ENCODE data around the gene CEP41. TPM values are rescaled to one million over a fixed set of nuclear protein-coding genes. Genes with fewer than 3 reads are reported as not detected.
A peak's percentile ranks its signal among the peaks of the same experiment; 100 is the strongest.

Gene CEP41
- total and polyA plus RNA-seq, 7 donors, result 1.2 to 11.9 (median 7.2) TPM

GRCh38 chr7:130367088-130367755 is 73.6 kb downstream of the CEP41 start:
- H3K27ac ChIP-seq, result no peak overlapping the region
- WGBS, 2 donors, result 86 to 91% methylated on average over 13 of the region's 13 CpGs
- peaks cover 0 to 42% (median 24%) of the 10 kb centered on the region in 4 donors for H3K4me1 ChIP-seq
- TF ChIP-seq CTCF (IDR thresholded peaks at IDR 0.05) (no peak), EP300 (IDR thresholded peaks at IDR 0.05) (no peak), POLR2AphosphoS5 (IDR thresholded peaks at IDR 0.05) (no peak), POLR2A (IDR thresholded peaks at IDR 0.05) (no peak)
- no peaks in the 10 kb centered on the region for H3K9me3 ChIP-seq
- DNase-seq, result no peak
- no peaks in the 10 kb centered on the region for H3K27me3 ChIP-seq
- no peaks in the 10 kb centered on the region for H3K36me3 ChIP-seq
- H3K4me3 ChIP-seq, result no peak overlapping the region
- intact Hi-C loops (cut with DNase I), result no loop called here

GRCh38 chr7:130366564-130366963 is 74.3 kb downstream of the CEP41 start:
- H3K27ac ChIP-seq, result no peak overlapping the region
- H3K4me3 ChIP-seq, result no peak overlapping the region
- WGBS, 2 donors, result 89 to 93% methylated on average over 6 of the region's 6 CpGs
- TF ChIP-seq POLR2A (IDR thresholded peaks at IDR 0.05) (no peak), POLR2AphosphoS5 (IDR thresholded peaks at IDR 0.05) (no peak), EP300 (IDR thresholded peaks at IDR 0.05) (no peak), CTCF (IDR thresholded peaks at IDR 0.05) (no peak)
- DNase-seq, result no peak
- intact Hi-C loops (cut with DNase I), result no loop called here
- H3K27me3 ChIP-seq, result no peaks in the 10 kb centered on the region
- H3K4me1 ChIP-seq, result peaks cover 0 to 36% (median 18%) of the 10 kb centered on the region in 4 donors
- H3K36me3 ChIP-seq, result no peaks in the 10 kb centered on the region
- H3K9me3 ChIP-seq, result no peaks in the 10 kb centered on the region

- H3K9me3 ChIP-seq, result no peaks in the 10 kb centered on the region
- H3K27me3 ChIP-seq, result no peaks in the 10 kb centered on the region
- peak overlapping the region in 1 of 4 donors; percentile 8 for H3K27ac ChIP-seq
- peak; percentile 81 for DNase-seq
- no peak overlapping the region for H3K4me3 ChIP-seq
- peaks cover 0 to 30% (median 14%) of the 10 kb centered on the region in 4 donors for H3K4me1 ChIP-seq
- no peaks in the 10 kb centered on the region for H3K36me3 ChIP-seq
- WGBS, 2 donors, result 22 to 56% methylated on average over 15 of the region's 15 CpGs
- intact Hi-C loops (cut with DNase I), result no loop called here
- TF ChIP-seq POLR2A (IDR thresholded peaks at IDR 0.05), result no peak
- no peak for TF ChIP-seq EP300 (IDR thresholded peaks at IDR 0.05)
- TF ChIP-seq CTCF (IDR thresholded peaks at IDR 0.05), result no peak
- peak in 1 of 4 donors; percentile 33 for TF ChIP-seq POLR2AphosphoS5 (IDR thresholded peaks at IDR 0.05)
Measured at GRCh38 chr7:130365511-130366441, 75.0 kb downstream of the CEP41 start.

- WGBS, 2 donors, result 82 to 88% methylated on average over 2 of the region's 2 CpGs
- no peak overlapping the region for H3K4me3 ChIP-seq
- TF ChIP-seq POLR2AphosphoS5 (IDR thresholded peaks at IDR 0.05) (no peak), POLR2A (IDR thresholded peaks at IDR 0.05) (no peak), EP300 (IDR thresholded peaks at IDR 0.05) (no peak), CTCF (IDR thresholded peaks at IDR 0.05) (no peak)
- no peaks in the 10 kb centered on the region for H3K27me3 ChIP-seq
- H3K9me3 ChIP-seq, result no peaks in the 10 kb centered on the region
- peak overlapping the region in 1 of 4 donors; percentile 35 for H3K27ac ChIP-seq
- H3K4me1 ChIP-seq, result peaks cover 0 to 25% (median 11%) of the 10 kb centered on the region in 4 donors
- H3K36me3 ChIP-seq, result no peaks in the 10 kb centered on the region
- intact Hi-C loops (cut with DNase I), result no loop called here
- no peak for DNase-seq
Measured at GRCh38 chr7:130365088-130365487, 75.7 kb downstream of the CEP41 start.

All from sigmoid colon (tissue), 7 donors.